Measurements from ENCODE around the gene WNT11. TPM values are rescaled to one million over a fixed set of nuclear protein-coding genes. Genes with fewer than 3 reads are reported as not detected.

The WNT11 gene
- polyA plus RNA-seq, 1 experiment, result not detected

DNA sequence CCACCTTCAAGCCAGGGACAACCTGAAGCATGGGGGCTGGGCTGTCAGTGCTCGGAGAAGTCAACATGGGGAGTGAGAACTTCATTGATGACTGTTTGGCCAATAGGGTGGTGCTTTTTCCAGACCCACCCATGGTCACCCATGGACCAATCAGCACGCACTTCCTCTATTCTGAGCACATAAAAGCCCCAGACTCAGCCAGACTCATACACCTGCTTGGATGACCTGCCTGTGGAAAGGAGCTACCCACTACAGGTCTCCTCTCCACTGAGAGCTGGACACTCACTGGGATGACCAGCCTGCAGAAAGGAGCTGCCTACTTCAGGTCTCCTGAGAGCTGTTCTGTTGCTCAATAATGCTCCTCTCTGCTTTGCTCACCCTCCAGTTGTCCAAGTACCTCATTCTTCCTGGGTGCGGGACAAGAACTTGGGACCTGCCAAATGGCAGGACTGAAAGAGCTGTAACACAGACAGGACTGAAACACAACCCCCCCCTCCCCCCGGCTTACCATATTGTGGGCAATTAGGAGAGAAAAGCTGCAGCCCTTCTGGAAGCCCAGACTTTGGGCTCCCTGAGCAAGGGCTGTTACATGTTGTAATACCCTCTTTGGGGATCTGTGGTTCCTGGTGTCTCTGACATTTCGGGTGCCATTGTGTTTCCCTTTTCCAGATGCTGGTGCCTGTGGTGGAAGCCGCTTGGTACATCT is 44.4 kb upstream of the WNT11 start:
- CTCF ChIA-PET, result no interaction called here
- Histone ChIP-seq H3K4me3 (ENCODE audit: low read depth, low read length) (no peak overlapping the region), H3K27me3 (ENCODE audit: control insufficient read depth, insufficient read depth, low read length) (peaks cover 64% of the 10 kb centered on the region), H3K27ac (ENCODE audit: low read depth, low read length) (no peak overlapping the region), H3K9me3 (ENCODE audit: control insufficient read depth, insufficient read depth, low read length) (peaks cover 17% of the 10 kb centered on the region)
- POLR2A ChIA-PET, result no interaction called here
- TF ChIP-seq, protein P1, sequence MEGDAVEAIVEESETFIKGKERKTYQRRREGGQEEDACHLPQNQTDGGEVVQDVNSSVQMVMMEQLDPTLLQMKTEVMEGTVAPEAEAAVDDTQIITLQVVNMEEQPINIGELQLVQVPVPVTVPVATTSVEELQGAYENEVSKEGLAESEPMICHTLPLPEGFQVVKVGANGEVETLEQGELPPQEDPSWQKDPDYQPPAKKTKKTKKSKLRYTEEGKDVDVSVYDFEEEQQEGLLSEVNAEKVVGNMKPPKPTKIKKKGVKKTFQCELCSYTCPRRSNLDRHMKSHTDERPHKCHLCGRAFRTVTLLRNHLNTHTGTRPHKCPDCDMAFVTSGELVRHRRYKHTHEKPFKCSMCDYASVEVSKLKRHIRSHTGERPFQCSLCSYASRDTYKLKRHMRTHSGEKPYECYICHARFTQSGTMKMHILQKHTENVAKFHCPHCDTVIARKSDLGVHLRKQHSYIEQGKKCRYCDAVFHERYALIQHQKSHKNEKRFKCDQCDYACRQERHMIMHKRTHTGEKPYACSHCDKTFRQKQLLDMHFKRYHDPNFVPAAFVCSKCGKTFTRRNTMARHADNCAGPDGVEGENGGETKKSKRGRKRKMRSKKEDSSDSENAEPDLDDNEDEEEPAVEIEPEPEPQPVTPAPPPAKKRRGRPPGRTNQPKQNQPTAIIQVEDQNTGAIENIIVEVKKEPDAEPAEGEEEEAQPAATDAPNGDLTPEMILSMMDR (IDR thresholded peaks at IDR 0.05; ENCODE audit: low read depth, low read length), result no peak
- no peak for DNase-seq (ENCODE audit: low read depth, low spot score)

DNA sequence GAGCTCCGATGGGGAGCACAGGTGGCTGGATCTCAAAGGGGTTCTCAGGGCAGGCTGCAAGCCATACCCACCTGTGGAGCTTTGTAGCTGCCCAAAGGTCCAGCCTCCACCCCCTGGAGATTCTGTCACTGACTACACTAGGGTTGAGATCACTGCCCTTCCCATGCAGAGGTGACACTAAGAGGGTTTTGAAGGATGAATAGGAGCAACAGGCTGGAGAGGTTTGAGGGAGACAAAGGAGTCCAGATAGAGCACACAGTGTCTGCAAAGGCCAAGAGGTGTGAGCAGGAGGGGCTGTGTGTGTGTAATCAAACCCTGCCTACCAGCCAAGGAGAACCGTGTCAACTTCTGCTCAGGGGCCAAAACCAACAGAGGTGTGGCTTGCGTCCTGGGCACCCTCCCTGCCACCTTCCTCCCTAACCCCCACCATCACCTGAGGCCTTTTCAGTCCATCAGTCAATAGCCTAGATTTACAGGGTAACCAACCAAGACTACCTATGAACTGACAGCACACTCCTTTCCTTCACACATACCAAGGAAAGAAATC is 43.0 kb upstream of the WNT11 start:
- POLR2A ChIA-PET, result no interaction called here
- H3K27me3 ChIP-seq (ENCODE audit: control insufficient read depth, insufficient read depth, low read length), result peaks cover 53% of the 10 kb centered on the region
- H3K4me3 ChIP-seq (ENCODE audit: low read depth, low read length), result no peak overlapping the region
- CTCF ChIA-PET, result no interaction called here
- TF ChIP-seq, protein P1 (IDR thresholded peaks at IDR 0.05; ENCODE audit: low read depth, low read length), result no peak
- no peak for DNase-seq (ENCODE audit: low read depth, low spot score)
- H3K27ac ChIP-seq (ENCODE audit: low read depth, low read length), result no peak overlapping the region
- H3K9me3 ChIP-seq (ENCODE audit: control insufficient read depth, insufficient read depth, low read length), result peaks cover 17% of the 10 kb centered on the region

DNA sequence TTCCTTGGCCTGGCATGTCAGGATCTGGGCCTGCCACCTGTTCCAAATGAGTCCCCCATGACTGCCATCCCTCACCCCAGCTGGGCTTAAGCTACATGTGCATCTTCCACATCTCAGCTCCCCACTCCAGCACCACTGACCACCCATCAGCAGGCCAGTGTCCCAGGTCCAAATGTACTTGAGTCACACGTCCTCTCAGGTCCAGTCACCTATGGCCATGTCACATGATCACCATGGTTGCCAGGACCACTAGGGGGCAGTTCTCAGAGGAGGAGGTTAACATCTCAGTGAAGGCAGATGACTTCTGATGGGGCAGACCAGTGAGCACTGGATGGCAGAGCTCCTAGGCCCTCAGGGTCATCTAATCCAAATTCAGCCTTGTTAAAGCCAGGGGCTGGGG is 41.9 kb upstream of the WNT11 start:
- ChIA-PET POLR2A (no interaction called here), CTCF (no interaction called here)
- TF ChIP-seq, protein P1 (IDR thresholded peaks at IDR 0.05; ENCODE audit: low read depth, low read length), result peak; percentile 25; the same call in 1 of the 2 replicates
- Histone ChIP-seq H3K9me3 (ENCODE audit: control insufficient read depth, insufficient read depth, low read length) (peaks cover 17% of the 10 kb centered on the region), H3K27ac (ENCODE audit: low read depth, low read length) (no peak overlapping the region), H3K4me3 (ENCODE audit: low read depth, low read length) (no peak overlapping the region), H3K27me3 (ENCODE audit: control insufficient read depth, insufficient read depth, low read length) (peaks cover 53% of the 10 kb centered on the region)
- no peak for DNase-seq (ENCODE audit: low read depth, low spot score)

DNA sequence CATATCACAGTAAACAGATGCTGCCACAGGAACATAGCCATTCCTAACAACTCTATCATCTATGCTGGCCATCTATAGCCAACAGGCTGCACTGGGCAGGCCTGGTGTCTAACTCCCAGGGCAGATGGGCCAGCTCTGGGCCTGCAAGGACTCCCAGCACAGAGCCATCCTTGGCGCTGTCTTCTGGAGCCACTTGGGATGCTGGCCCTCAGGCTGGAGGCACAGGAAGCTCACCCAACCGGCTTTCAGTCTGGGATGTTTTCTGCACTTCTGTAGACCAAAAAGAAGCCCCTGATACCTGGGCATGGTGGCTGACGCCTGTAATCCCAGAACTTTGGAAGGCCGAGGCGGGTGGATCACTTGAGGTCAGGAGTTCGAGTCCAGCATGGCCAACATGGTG is 40.8 kb upstream of the WNT11 start:
- CTCF ChIA-PET, result no interaction called here
- H3K27ac ChIP-seq (ENCODE audit: low read depth, low read length), result no peak overlapping the region
- DNase-seq (ENCODE audit: low read depth, low spot score), result no peak
- H3K4me3 ChIP-seq (ENCODE audit: low read depth, low read length), result no peak overlapping the region
- peaks cover 17% of the 10 kb centered on the region for H3K9me3 ChIP-seq (ENCODE audit: control insufficient read depth, insufficient read depth, low read length)
- peaks cover 53% of the 10 kb centered on the region for H3K27me3 ChIP-seq (ENCODE audit: control insufficient read depth, insufficient read depth, low read length)
- POLR2A ChIA-PET, result no interaction called here
- TF ChIP-seq, protein P1 (IDR thresholded peaks at IDR 0.05; ENCODE audit: low read depth, low read length), result no peak

DNA sequence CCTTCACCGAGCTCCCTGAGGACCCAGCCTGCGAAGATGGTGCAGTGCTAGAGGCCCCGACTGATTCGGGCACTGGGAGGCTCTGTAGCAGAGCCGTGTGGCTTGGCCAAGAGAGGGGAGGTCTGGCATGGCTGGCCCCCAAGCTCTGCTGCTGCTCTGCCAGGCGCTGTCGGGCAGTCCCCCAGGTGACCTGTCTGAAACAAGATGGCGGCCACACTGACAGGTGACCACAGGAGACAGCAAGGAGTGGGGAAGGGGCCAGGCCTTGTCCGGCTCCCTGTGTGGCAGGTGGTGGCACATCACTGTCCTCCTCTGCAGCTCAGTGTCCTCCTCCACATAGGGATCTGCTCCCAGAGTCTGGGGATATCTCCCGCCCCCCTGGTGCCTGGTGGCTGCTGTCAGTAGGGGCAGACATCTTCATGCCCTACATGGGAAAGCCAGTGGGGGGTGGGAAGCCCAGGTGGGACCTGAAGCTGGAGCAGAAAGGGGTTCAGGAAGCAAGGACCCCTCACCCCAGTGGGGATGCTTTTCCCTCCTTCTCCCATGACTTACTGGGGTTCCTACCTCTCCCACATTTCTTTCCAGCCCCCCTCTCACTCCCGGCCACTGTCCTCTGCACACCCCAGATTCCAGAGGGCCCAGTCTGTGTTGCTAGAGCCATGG is 40.1 kb upstream of the WNT11 start:
- Histone ChIP-seq H3K27me3 (ENCODE audit: control insufficient read depth, insufficient read depth, low read length) (peaks cover 50% of the 10 kb centered on the region), H3K9me3 (ENCODE audit: control insufficient read depth, insufficient read depth, low read length) (peaks cover 17% of the 10 kb centered on the region), H3K4me3 (ENCODE audit: low read depth, low read length) (no peak overlapping the region), H3K27ac (ENCODE audit: low read depth, low read length) (no peak overlapping the region)
- TF ChIP-seq, protein P1 (IDR thresholded peaks at IDR 0.05; ENCODE audit: low read depth, low read length), result no peak
- DNase-seq (ENCODE audit: low read depth, low spot score), result no peak
- ChIA-PET CTCF (no interaction called here), POLR2A (no interaction called here)

Measured in AG04450 (cell line).